ENCODE results near the gene ZFAND4. TPM values are rescaled to one million over a fixed set of nuclear protein-coding genes. Genes with fewer than 3 reads are reported as not detected.
"Not testable (repeated sequence)": the region's sequence is repeated elsewhere in the genome, so short reads cannot be mapped to it uniquely, and the experiment has no call there.

Gene ZFAND4
- total RNA-seq, 1 experiment from 2014 or later: 17.2 TPM

GRCh38 chr10:45711223-45711622, 38.7 kb upstream of the ZFAND4 start:
- not testable (repeated sequence) for H3T11ph ChIP-seq (ENCODE audit: low read length); H2BK12ac ChIP-seq (ENCODE audit: insufficient read length, low read depth, low read length); H3K4me1 Mint-ChIP-seq; H3K14ac ChIP-seq (ENCODE audit: insufficient read depth, low read length); H2AFZ ChIP-seq (ENCODE audit: low read length); H2BK5ac ChIP-seq (ENCODE audit: insufficient read length, low read length); H3K4me1 ChIP-seq (ENCODE audit: insufficient read depth, low read length); H3K9ac ChIP-seq (ENCODE audit: extremely low read depth, insufficient read length, low read length); H3K79me2 ChIP-seq (ENCODE audit: insufficient read depth, low read length); H3K4me3 Mint-ChIP-seq; H3K27ac ChIP-seq (ENCODE audit: insufficient read length, low read depth, low read length); H3K27me3 ChIP-seq (ENCODE audit: insufficient read depth, low read length); H4K8ac ChIP-seq (replicated peaks; ENCODE audit: insufficient read length, low read depth, low read length); H3K36me3 Mint-ChIP-seq (ENCODE audit: insufficient read depth in 1 of 3, low read depth in 3 of 3); H3K27ac Mint-ChIP-seq; H4K20me1 ChIP-seq (ENCODE audit: control insufficient read depth, insufficient read depth, insufficient read length); H3K18ac ChIP-seq (ENCODE audit: insufficient read length, low read depth, low read length); H2BK15ac ChIP-seq (ENCODE audit: low read depth, low read length); DNase-seq; H3K79me1 ChIP-seq (ENCODE audit: insufficient read depth, low read depth, low read length, poor library complexity, severe bottlenecking); H3K4me2 ChIP-seq (ENCODE audit: insufficient read depth, insufficient read length, low read length); H2BK120ac ChIP-seq (ENCODE audit: low read depth, low read length, poor library complexity, severe bottlenecking); H3K9me3 ChIP-seq (ENCODE audit: control insufficient read depth, low read depth, low read length); H3K9me3 Mint-ChIP-seq; H3K4ac ChIP-seq (ENCODE audit: low read depth, low read length); H4K5ac ChIP-seq (ENCODE audit: insufficient read length, low read depth, low read length); H3K23ac ChIP-seq (ENCODE audit: insufficient read length, low read depth, low read length); H4K91ac ChIP-seq (ENCODE audit: insufficient read length, low read depth, low read length); H2BK20ac ChIP-seq (ENCODE audit: low read depth, low read length, poor library complexity, severe bottlenecking); H2AK5ac ChIP-seq (ENCODE audit: insufficient read length, low read length); H3K23me2 ChIP-seq (ENCODE audit: insufficient read length, low read depth, low read length, poor library complexity, severe bottlenecking); H3K56ac ChIP-seq (ENCODE audit: insufficient read length, low read depth, low read length)
- H3K27me3 Mint-ChIP-seq (ENCODE audit: low read depth): peaks cover 11% of the 10 kb centered on the region
- no CpG with 5 or more reads among the region's 5 CpGs for WGBS (ENCODE audit: extremely low coverage, insufficient read length, low lambda C conversion rate)

- not testable (repeated sequence) for H3K4me1 Mint-ChIP-seq
- WGBS (ENCODE audit: extremely low coverage, insufficient read length, low lambda C conversion rate): no CpG with 5 or more reads among the region's 3 CpGs
These were observed 37.7 kb upstream of the ZFAND4 start for GRCh38 chr10:45710200-45710796.

More at GRCh38 chr10:45710200-45710796, 37.7 kb upstream of the ZFAND4 start:
- not testable (repeated sequence) for H2BK120ac ChIP-seq (ENCODE audit: low read depth, low read length, poor library complexity, severe bottlenecking); H2AFZ ChIP-seq (ENCODE audit: low read length); H3K4me3 Mint-ChIP-seq; H2BK12ac ChIP-seq (ENCODE audit: insufficient read length, low read depth, low read length); H3K56ac ChIP-seq (ENCODE audit: insufficient read length, low read depth, low read length); H4K8ac ChIP-seq (replicated peaks; ENCODE audit: insufficient read length, low read depth, low read length); H3K79me2 ChIP-seq (ENCODE audit: insufficient read depth, low read length); H3K36me3 Mint-ChIP-seq (ENCODE audit: insufficient read depth in 1 of 3, low read depth in 3 of 3); H3K79me1 ChIP-seq (ENCODE audit: insufficient read depth, low read depth, low read length, poor library complexity, severe bottlenecking); H3K23me2 ChIP-seq (ENCODE audit: insufficient read length, low read depth, low read length, poor library complexity, severe bottlenecking); H3K23ac ChIP-seq (ENCODE audit: insufficient read length, low read depth, low read length); H3K14ac ChIP-seq (ENCODE audit: insufficient read depth, low read length); H4K91ac ChIP-seq (ENCODE audit: insufficient read length, low read depth, low read length); H4K20me1 ChIP-seq (ENCODE audit: control insufficient read depth, insufficient read depth, insufficient read length); H2AK5ac ChIP-seq (ENCODE audit: insufficient read length, low read length); H3K27ac Mint-ChIP-seq; H3K9me3 ChIP-seq (ENCODE audit: control insufficient read depth, low read depth, low read length); H3K9ac ChIP-seq (ENCODE audit: extremely low read depth, insufficient read length, low read length); H3K18ac ChIP-seq (ENCODE audit: insufficient read length, low read depth, low read length); H3K27ac ChIP-seq (ENCODE audit: insufficient read length, low read depth, low read length); H3K4me1 ChIP-seq (ENCODE audit: insufficient read depth, low read length); H3K4me2 ChIP-seq (ENCODE audit: insufficient read depth, insufficient read length, low read length); H3K27me3 Mint-ChIP-seq (ENCODE audit: low read depth); H3K27me3 ChIP-seq (ENCODE audit: insufficient read depth, low read length); H3K4ac ChIP-seq (ENCODE audit: low read depth, low read length); H3T11ph ChIP-seq (ENCODE audit: low read length); H2BK15ac ChIP-seq (ENCODE audit: low read depth, low read length); DNase-seq; H3K9me3 Mint-ChIP-seq; H4K5ac ChIP-seq (ENCODE audit: insufficient read length, low read depth, low read length); H2BK20ac ChIP-seq (ENCODE audit: low read depth, low read length, poor library complexity, severe bottlenecking); H2BK5ac ChIP-seq (ENCODE audit: insufficient read length, low read length)

Data from H9 (cell line).